HUES6 (cell line): ENCODE measurements around the gene ZMAT3.
A peak's percentile ranks its signal among the peaks of the same experiment; 100 is the strongest.

Experiments
- H3K27ac ChIP-seq: 2 replicates; pipeline ENCODE4 v1.7.0; 2013; ENCODE audit warnings: low read depth, mild to moderate bottlenecking, low read length, inconsistent platforms
- H3K27me3 ChIP-seq: 2 replicates; pipeline ENCODE4 v1.6.1; 2013; ENCODE audit warnings: low read length; ENCODE audit not compliant: control insufficient read depth, insufficient read depth
- H3K36me3 ChIP-seq: 2 replicates; pipeline ENCODE4 v1.6.1; 2013; ENCODE audit warnings: low read length; ENCODE audit not compliant: control insufficient read depth, insufficient read depth
- H3K4me1 ChIP-seq: 2 replicates; pipeline ENCODE4 v1.6.1; 2013; ENCODE audit warnings: low read length; ENCODE audit not compliant: control insufficient read depth, insufficient read depth
- H3K4me3 ChIP-seq: 2 replicates; pipeline ENCODE4 v1.5.1; 2013; ENCODE audit warnings: low read depth, low read length
- H3K9ac ChIP-seq: one replicate; pipeline ENCODE4 v1.6.1; 2013; ENCODE audit warnings: mild to moderate bottlenecking, low read length
- H3K9me3 ChIP-seq: 2 replicates; pipeline ENCODE4 v1.6.1; 2013; ENCODE audit warnings: low read depth, low read length; ENCODE audit not compliant: control insufficient read depth, insufficient read depth

ZMAT3 gene

DNA sequence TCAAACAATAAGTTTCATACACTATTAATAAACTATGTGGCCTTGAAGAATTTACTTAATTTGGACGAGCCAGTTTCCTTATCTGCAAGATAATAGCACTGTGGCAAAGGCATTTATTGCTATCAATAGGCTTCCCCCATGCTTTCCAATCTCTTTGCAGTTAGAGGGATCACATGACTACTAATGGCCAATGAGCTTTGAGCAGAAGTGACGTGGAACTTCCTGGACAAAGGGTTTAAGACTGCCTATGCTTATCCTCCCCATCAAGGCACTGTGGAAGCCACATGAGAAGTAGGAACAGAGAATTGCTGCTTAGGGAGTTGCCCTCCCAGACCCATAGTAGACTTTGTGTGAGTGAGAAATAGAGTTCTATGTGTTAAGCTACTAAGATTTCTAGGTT is 16.7 kb upstream of the ZMAT3 start:
- Histone ChIP-seq H3K9me3 (no peaks in the 10 kb centered on the region), H3K27ac (no peak overlapping the region)

DNA sequence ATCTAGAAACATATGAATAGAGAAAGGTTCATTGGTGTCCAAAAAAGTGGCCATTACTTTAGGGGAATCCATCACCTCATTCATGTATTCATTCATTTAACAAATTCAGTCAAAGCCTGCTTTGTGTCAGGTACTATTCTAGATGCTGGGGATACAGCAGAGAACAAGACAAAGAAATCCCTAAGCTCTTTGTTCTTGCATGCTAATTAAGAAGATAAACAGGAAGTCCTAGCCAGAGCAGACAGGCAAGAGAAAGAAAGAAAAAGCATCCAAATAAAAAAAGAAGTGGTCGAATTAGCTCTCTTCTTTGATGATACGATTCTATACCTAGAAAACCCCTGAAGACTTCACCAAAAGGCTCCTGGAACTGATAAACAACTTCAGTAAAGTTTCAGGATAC is 12.4 kb upstream of the ZMAT3 start:
- Histone ChIP-seq H3K4me1 (peaks cover 29% of the 10 kb centered on the region), H3K27ac (peak overlapping the region; percentile 12; the same call in 1 of the 2 replicates), H3K9me3 (no peaks in the 10 kb centered on the region), H3K9ac (no peak overlapping the region), H3K4me3 (no peak overlapping the region), H3K27me3 (no peaks in the 10 kb centered on the region), H3K36me3 (no peaks in the 10 kb centered on the region)

More for the DNA sequence above, 16.7 kb upstream of the ZMAT3 start:
- Histone ChIP-seq H3K36me3 (no peaks in the 10 kb centered on the region), H3K27me3 (no peaks in the 10 kb centered on the region), H3K9ac (no peak overlapping the region), H3K4me1 (peaks cover 9% of the 10 kb centered on the region), H3K4me3 (no peak overlapping the region)

DNA sequence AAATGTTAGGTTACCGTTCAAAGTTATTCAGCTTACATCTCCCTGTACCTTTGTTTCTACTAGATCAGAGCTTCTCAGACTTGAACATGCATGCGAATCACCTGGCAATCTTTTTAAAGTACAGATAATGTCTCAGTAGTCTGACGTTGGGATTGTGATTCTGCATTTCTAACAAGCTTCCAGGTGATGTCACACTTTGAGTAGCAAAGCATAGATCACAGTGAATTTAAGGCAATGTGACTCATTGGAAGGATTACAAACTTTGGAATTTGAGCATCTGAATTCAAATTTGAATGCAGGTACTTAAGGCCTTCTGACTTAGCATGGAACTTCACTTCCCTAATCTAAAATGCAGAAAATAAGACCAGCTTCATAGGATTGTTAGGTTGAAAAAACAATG is 10.8 kb upstream of the ZMAT3 start:
- no peaks in the 10 kb centered on the region for H3K9me3 ChIP-seq
- no peaks in the 10 kb centered on the region for H3K36me3 ChIP-seq
- peaks cover 29% of the 10 kb centered on the region for H3K4me1 ChIP-seq
- no peaks in the 10 kb centered on the region for H3K27me3 ChIP-seq
- H3K27ac ChIP-seq, result no peak overlapping the region
- no peak overlapping the region for H3K4me3 ChIP-seq
- no peak overlapping the region for H3K9ac ChIP-seq

- H3K27ac ChIP-seq, result no peak overlapping the region
- peaks cover 29% of the 10 kb centered on the region for H3K4me1 ChIP-seq
- H3K27me3 ChIP-seq, result no peaks in the 10 kb centered on the region
- no peak overlapping the region for H3K4me3 ChIP-seq
- H3K9ac ChIP-seq, result no peak overlapping the region
- H3K9me3 ChIP-seq, result no peaks in the 10 kb centered on the region
- no peaks in the 10 kb centered on the region for H3K36me3 ChIP-seq
Observed at GRCh38 chr3:179081885-179082284, 10.3 kb upstream of the ZMAT3 start.

- no peaks in the 10 kb centered on the region for H3K36me3 ChIP-seq
- no peak overlapping the region for H3K27ac ChIP-seq
- H3K9me3 ChIP-seq, result no peaks in the 10 kb centered on the region
- H3K4me1 ChIP-seq, result peaks cover 29% of the 10 kb centered on the region
- H3K27me3 ChIP-seq, result no peaks in the 10 kb centered on the region
- no peak overlapping the region for H3K9ac ChIP-seq
- H3K4me3 ChIP-seq, result no peak overlapping the region
Observed at GRCh38 chr3:179079537-179079936, 7.9 kb upstream of the ZMAT3 start.

GRCh38 chr3:179076243-179077027 is 4.8 kb upstream of the ZMAT3 start:
- H3K9ac ChIP-seq, result no peak overlapping the region
- no peaks in the 10 kb centered on the region for H3K36me3 ChIP-seq
- H3K4me1 ChIP-seq, result peaks cover 8% of the 10 kb centered on the region
- no peaks in the 10 kb centered on the region for H3K9me3 ChIP-seq
- H3K27me3 ChIP-seq, result no peaks in the 10 kb centered on the region
- H3K27ac ChIP-seq, result no peak overlapping the region
- H3K4me3 ChIP-seq, result no peak overlapping the region

DNA sequence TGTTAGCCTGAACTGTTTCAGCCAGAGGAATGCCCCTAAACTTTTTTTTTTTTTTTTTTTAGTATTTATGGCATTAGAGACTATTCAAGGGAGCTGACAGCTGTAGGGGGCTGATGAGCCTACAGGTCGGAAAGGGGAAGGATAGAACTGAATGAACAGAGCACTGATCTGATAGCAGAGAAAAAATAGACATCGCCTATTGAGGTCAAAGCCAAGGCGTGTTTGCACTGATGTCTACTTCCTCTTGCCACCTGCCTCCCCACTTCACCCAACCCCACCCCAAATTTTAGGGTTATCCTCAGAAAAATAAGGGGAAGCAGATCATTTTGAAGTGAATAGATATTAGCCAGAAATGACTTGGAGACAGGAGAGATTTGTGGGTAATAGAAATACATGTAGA is 3.0 kb upstream of the ZMAT3 start:
- H3K27ac ChIP-seq, result no peak overlapping the region
- H3K36me3 ChIP-seq, result no peaks in the 10 kb centered on the region
- H3K27me3 ChIP-seq, result no peaks in the 10 kb centered on the region
- H3K9me3 ChIP-seq, result no peaks in the 10 kb centered on the region
- H3K4me1 ChIP-seq, result peaks cover 11% of the 10 kb centered on the region; the same call in 1 of the 2 replicates
- no peak overlapping the region for H3K4me3 ChIP-seq
- no peak overlapping the region for H3K9ac ChIP-seq

DNA sequence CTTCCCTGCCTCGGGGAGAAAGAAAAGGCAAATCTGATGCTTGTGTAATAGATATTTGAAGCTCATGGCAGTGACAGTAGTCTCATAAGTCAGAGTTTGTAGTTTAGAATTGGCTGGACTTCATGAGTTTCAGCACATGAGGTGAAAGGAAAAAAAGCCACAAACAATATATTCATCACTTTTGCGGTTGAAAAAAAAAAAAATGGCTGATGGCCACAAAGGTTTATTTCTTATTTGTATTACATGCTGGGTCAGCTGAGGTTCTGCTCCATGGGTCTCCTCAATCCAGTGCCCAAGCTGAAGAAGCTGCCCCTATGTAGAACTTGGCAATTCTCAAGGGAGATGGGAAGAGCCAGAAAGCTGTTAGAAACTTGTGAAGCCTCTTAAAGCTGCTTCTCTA is 2.2 kb upstream of the ZMAT3 start:
- no peak overlapping the region for H3K9ac ChIP-seq
- no peaks in the 10 kb centered on the region for H3K36me3 ChIP-seq
- H3K27ac ChIP-seq, result no peak overlapping the region
- no peak overlapping the region for H3K4me3 ChIP-seq
- no peaks in the 10 kb centered on the region for H3K9me3 ChIP-seq
- peaks cover 18% of the 10 kb centered on the region for H3K4me1 ChIP-seq
- H3K27me3 ChIP-seq, result no peaks in the 10 kb centered on the region

DNA sequence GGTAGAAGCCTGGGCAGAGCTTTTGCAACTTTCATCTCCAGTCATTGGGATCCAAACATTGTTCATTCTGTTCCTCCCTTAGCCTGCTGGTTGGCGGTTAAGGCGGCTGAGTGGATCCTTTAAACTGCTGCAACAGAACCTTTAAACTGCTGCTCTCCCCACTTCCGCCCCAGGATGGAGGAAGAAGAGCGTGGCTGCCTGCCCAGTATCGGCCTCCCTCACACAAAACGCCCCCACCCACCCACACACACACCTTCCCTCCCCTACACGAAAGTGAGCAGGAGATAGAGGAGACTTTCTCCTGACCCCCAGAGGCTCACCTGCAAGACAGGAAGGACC is 460 bp upstream of the ZMAT3 start:
- Histone ChIP-seq H3K4me1 (peaks cover 18% of the 10 kb centered on the region), H3K27ac (no peak overlapping the region)

DNA sequence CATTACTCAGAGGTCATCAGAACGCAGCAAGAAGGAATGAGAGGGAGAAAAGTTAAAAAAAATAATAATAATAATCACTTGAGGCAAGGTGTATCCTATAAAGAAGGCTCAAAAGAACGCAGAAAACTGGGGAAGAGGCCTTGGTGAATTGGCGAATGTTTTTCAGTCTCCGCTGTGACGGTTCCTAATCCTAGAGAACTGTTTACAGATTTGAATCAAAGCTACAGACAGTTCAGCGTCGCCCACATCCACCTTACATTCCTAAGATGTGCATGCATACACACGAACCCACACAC is 634 bp downstream of the ZMAT3 start:
- no peaks in the 10 kb centered on the region for H3K27me3 ChIP-seq
- H3K36me3 ChIP-seq, result peaks cover 19% of the 10 kb centered on the region
- peak overlapping the region; percentile 81 for H3K9ac ChIP-seq
- H3K9me3 ChIP-seq, result no peaks in the 10 kb centered on the region
- no peak overlapping the region for H3K27ac ChIP-seq
- peaks cover 18% of the 10 kb centered on the region for H3K4me1 ChIP-seq
- peak overlapping the region; percentile 92 for H3K4me3 ChIP-seq

More for the DNA sequence above, 460 bp upstream of the ZMAT3 start:
- Histone ChIP-seq H3K9ac (peak overlapping the region; percentile 81), H3K27me3 (no peaks in the 10 kb centered on the region), H3K36me3 (peaks cover 8% of the 10 kb centered on the region), H3K4me3 (peak overlapping the region; percentile 92), H3K9me3 (no peaks in the 10 kb centered on the region)

DNA sequence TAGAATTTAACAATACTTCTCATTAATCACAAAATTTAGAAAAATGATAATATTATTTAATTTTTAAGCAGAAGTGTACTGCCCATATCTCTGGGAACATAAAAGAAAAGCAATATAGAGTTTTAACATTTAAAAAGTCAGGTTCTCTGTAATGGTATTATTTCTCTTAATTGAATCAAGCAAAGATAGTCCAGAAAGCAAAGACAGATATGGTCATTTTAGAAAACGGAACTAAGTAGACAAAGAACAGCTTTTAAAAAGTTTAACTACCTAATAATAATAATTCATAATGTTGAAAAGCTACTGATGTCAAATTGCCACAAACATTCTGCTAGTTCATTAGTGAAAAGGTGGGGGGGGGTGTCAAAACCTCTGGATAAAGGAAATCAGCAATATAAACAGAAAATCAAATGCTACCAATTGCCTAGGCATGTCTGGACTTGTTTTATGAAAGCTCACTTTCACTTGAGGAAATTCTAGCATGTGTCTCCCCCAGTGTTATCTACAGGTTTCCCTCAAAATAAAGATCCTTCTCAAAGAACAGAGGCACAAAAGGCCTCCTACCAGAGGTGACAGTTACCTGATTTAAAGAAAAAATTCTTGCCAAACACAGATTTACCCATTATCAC is 1.7 kb downstream of the ZMAT3 start:
- Histone ChIP-seq H3K27me3 (no peaks in the 10 kb centered on the region), H3K27ac (no peak overlapping the region), H3K4me3 (peak overlapping the region; percentile 92), H3K4me1 (peaks cover 18% of the 10 kb centered on the region), H3K9me3 (no peaks in the 10 kb centered on the region), H3K9ac (peak overlapping the region; percentile 37), H3K36me3 (peaks cover 23% of the 10 kb centered on the region)
